Activated CD4-positive, alpha-beta memory T cell treated with anti-CD3 and anti-CD28 coated beads for 36 hours (primary cell): Measurements from ENCODE around the gene C8A. TPM values are rescaled to one million over a fixed set of nuclear protein-coding genes. Genes with fewer than 3 reads are reported as not detected.

Experiments used
- CTCF ChIA-PET: fragments of 350-600 bp; sonication (Branson Sonifier 250); formaldehyde crosslinking; loops from one replicate; lab custom pipeline; 2021; ENCODE audit warnings: antibody characterized with exemption, inconsistent platforms; lab: Charles Lee
- POLR2A ChIA-PET: fragments of 350-600 bp; sonication (Branson Sonifier 250); formaldehyde crosslinking; loops from one replicate; lab custom pipeline; 2021; ENCODE audit warnings: antibody characterized with exemption; lab: Charles Lee
- DNase-seq: peaks from one replicate; pipeline ENCODE4 v3.0.0-alpha.2; 2020
- H3K27ac Mint-ChIP-seq: one replicate; pipeline ENCODE4 v1.8.0; 2021; ENCODE audit warnings: mixed read lengths
- H3K27me3 Mint-ChIP-seq: one replicate; pipeline ENCODE4 v1.8.0; 2021; ENCODE audit warnings: mixed read lengths
- H3K36me3 Mint-ChIP-seq: one replicate; pipeline ENCODE4 v1.8.0; 2021; ENCODE audit warnings: mixed read lengths
- H3K4me1 Mint-ChIP-seq: one replicate; pipeline ENCODE4 v1.8.0; 2021; ENCODE audit warnings: low read depth, mixed read lengths
- H3K4me3 Mint-ChIP-seq: one replicate; pipeline ENCODE4 v1.8.0; 2021; ENCODE audit warnings: mild to moderate bottlenecking, mixed read lengths
- H3K9me3 Mint-ChIP-seq: one replicate; pipeline ENCODE4 v1.8.0; 2021; ENCODE audit warnings: mixed read lengths
- intact Hi-C: fragments of 100-400 bp; cut with micrococcal nuclease; formaldehyde crosslinking; loops from one replicate; pipeline ENCODE4 v1.15.1; 2023
- total RNA-seq, 2 experiments: library from RNA; stranded (reverse); gene quantifications; one replicate each; pipeline ENCODE4 v1.2.3, GENCODE V29; 2021

The C8A gene
- total RNA-seq, 2 experiments from 2014 or later = not detected

DNA sequence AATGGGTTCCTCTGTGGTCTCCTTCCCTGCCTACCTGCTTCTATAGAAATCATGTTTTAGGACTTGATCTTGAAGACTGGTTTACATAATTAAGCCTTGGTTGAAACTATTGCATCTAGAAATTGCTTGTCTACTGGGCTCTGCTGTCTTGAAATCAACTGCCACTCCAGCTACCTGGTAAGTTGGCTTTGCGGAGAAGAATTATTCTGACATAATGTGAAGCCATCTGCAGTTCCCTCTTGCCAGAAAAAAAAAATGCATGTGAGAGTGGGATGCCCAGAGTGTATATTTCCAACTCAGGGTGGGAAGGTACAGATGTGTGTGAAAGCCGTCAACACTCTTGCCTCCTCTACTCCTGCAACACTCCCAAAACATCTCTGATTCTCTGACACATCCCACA is 84.0 kb downstream of the C8A start:
- Mint-ChIP-seq H3K36me3 (no peaks in the 10 kb centered on the region), H3K27ac (no peak overlapping the region), H3K4me1 (no peaks in the 10 kb centered on the region), H3K4me3 (no peak overlapping the region), H3K9me3 (no peaks in the 10 kb centered on the region), H3K27me3 (peaks cover 6% of the 10 kb centered on the region)
- no peak for DNase-seq
- POLR2A ChIA-PET = no interaction called here
- CTCF ChIA-PET = no interaction called here
- intact Hi-C loops = no loop called here

DNA sequence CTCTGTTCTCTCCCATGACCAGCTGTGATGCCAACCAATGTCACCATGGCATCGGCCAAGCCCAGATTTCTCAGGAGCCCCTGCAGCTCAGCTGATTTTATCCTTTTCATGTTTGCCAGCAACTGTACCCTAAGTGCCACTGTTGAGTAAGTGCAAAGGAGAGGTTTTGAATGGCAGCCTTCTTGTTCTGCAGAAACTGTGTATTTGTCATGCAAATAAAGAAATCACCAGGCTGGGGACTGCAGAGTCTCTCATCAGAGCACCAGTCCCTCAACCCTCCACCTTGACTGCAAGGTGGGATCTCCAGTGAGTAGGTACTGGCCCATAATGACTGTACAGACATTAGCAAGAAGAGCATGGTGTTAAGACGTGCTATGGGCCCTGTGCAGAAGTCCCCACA is 84.6 kb downstream of the C8A start:
- intact Hi-C loops = no loop called here
- Mint-ChIP-seq H3K27me3 (peaks cover 6% of the 10 kb centered on the region), H3K27ac (no peak overlapping the region), H3K9me3 (no peaks in the 10 kb centered on the region), H3K4me3 (no peak overlapping the region), H3K4me1 (no peaks in the 10 kb centered on the region), H3K36me3 (no peaks in the 10 kb centered on the region)
- no peak for DNase-seq
- POLR2A ChIA-PET = no interaction called here
- CTCF ChIA-PET = no interaction called here

GRCh38 chr1:56940039-56940438 is 85.4 kb downstream of the C8A start:
- H3K9me3 Mint-ChIP-seq = no peaks in the 10 kb centered on the region
- POLR2A ChIA-PET = no interaction called here
- no peaks in the 10 kb centered on the region for H3K36me3 Mint-ChIP-seq
- intact Hi-C loops = no loop called here
- CTCF ChIA-PET = no interaction called here
- H3K4me3 Mint-ChIP-seq = no peak overlapping the region
- H3K4me1 Mint-ChIP-seq = no peaks in the 10 kb centered on the region
- no peak for DNase-seq
- H3K27ac Mint-ChIP-seq = no peak overlapping the region
- peaks cover 6% of the 10 kb centered on the region for H3K27me3 Mint-ChIP-seq

GRCh38 chr1:56948403-56949023 is 93.9 kb downstream of the C8A start:
- no peaks in the 10 kb centered on the region for H3K27me3 Mint-ChIP-seq
- no peaks in the 10 kb centered on the region for H3K36me3 Mint-ChIP-seq
- H3K9me3 Mint-ChIP-seq = no peaks in the 10 kb centered on the region
- no peak overlapping the region for H3K4me3 Mint-ChIP-seq
- ChIA-PET POLR2A (no interaction called here), CTCF (no interaction called here)
- intact Hi-C loops = no loop called here
- H3K4me1 Mint-ChIP-seq = no peaks in the 10 kb centered on the region
- H3K27ac Mint-ChIP-seq = no peak overlapping the region
- no peak for DNase-seq

DNA sequence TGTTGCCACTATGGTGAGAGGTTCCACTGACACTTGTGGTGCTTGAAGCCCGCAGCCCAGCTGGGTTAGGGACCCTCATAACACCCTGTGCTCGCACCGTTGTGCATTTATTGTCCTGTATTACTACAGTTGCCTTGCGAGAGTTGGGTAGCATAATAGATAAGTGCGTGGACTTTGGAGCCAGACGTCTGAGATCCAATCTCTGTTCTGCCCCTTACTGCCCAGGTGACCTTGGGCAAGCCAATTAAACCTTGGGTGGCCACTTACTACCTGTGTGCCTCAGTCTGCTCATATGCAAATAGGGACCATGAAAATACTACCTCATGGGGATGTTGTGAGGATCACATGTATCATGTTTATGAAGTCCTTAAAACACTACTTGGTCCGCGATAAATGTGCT is 97.9 kb downstream of the C8A start:
- Mint-ChIP-seq H3K27ac (no peak overlapping the region), H3K36me3 (no peaks in the 10 kb centered on the region), H3K27me3 (no peaks in the 10 kb centered on the region), H3K9me3 (no peaks in the 10 kb centered on the region), H3K4me3 (no peak overlapping the region), H3K4me1 (no peaks in the 10 kb centered on the region)
- intact Hi-C loops = no loop called here
- POLR2A ChIA-PET = no interaction called here
- CTCF ChIA-PET = interaction anchor here (0.6 kb wide), 1 partner anchor 945 kb away, joined by 4 read pairs; no protein-coding TSS in a partner anchor
- DNase-seq = no peak

GRCh38 chr1:56953386-56953785 is 98.8 kb downstream of the C8A start:
- Mint-ChIP-seq H3K4me3 (no peak overlapping the region), H3K9me3 (no peaks in the 10 kb centered on the region), H3K27me3 (no peaks in the 10 kb centered on the region), H3K4me1 (no peaks in the 10 kb centered on the region), H3K36me3 (no peaks in the 10 kb centered on the region), H3K27ac (no peak overlapping the region)
- CTCF ChIA-PET = no interaction called here
- DNase-seq = no peak
- POLR2A ChIA-PET = no interaction called here
- intact Hi-C loops = no loop called here

GRCh38 chr1:56954664-56955063 is 100.1 kb downstream of the C8A start:
- ChIA-PET POLR2A (no interaction called here), CTCF (no interaction called here)
- H3K4me3 Mint-ChIP-seq = no peak overlapping the region
- H3K27me3 Mint-ChIP-seq = no peaks in the 10 kb centered on the region
- intact Hi-C loops = no loop called here
- H3K4me1 Mint-ChIP-seq = no peaks in the 10 kb centered on the region
- H3K27ac Mint-ChIP-seq = no peak overlapping the region
- no peak for DNase-seq
- H3K36me3 Mint-ChIP-seq = no peaks in the 10 kb centered on the region
- no peaks in the 10 kb centered on the region for H3K9me3 Mint-ChIP-seq

- DNase-seq = no peak
- H3K36me3 Mint-ChIP-seq = no peaks in the 10 kb centered on the region
Observed at GRCh38 chr1:56957931-56958330, 103.3 kb downstream of the C8A start.

DNA sequence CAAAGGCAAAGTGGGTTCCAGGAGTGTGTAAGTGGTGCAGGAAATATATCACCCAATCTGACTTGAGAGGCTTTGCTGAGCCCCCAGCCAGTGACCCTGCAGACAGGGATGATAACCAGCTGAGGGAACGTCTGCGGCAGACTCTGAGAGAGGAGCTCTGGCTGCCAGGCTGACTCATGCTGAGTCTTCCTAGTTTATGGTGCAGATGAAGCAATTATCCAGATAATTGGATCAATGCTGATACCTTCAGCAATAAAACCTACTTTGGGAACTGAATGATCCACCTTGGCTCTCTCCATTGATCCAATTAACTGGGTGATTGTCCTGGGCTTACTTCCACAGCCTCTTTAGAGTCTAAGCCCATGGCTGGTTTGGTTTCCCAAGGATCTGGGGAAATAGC is 103.9 kb downstream of the C8A start:
- ChIA-PET POLR2A (no interaction called here), CTCF (no interaction called here)
- no peaks in the 10 kb centered on the region for H3K27me3 Mint-ChIP-seq
- intact Hi-C loops = no loop called here
- DNase-seq = no peak
- H3K9me3 Mint-ChIP-seq = no peaks in the 10 kb centered on the region
- no peaks in the 10 kb centered on the region for H3K4me1 Mint-ChIP-seq
- no peaks in the 10 kb centered on the region for H3K36me3 Mint-ChIP-seq
- H3K4me3 Mint-ChIP-seq = no peak overlapping the region
- H3K27ac Mint-ChIP-seq = no peak overlapping the region

More at GRCh38 chr1:56957931-56958330, 103.3 kb downstream of the C8A start:
- H3K27ac Mint-ChIP-seq = no peak overlapping the region
- ChIA-PET CTCF (no interaction called here), POLR2A (no interaction called here)
- H3K4me3 Mint-ChIP-seq = no peak overlapping the region
- H3K9me3 Mint-ChIP-seq = no peaks in the 10 kb centered on the region
- no peaks in the 10 kb centered on the region for H3K4me1 Mint-ChIP-seq
- H3K27me3 Mint-ChIP-seq = no peaks in the 10 kb centered on the region
- intact Hi-C loops = no loop called here

DNA sequence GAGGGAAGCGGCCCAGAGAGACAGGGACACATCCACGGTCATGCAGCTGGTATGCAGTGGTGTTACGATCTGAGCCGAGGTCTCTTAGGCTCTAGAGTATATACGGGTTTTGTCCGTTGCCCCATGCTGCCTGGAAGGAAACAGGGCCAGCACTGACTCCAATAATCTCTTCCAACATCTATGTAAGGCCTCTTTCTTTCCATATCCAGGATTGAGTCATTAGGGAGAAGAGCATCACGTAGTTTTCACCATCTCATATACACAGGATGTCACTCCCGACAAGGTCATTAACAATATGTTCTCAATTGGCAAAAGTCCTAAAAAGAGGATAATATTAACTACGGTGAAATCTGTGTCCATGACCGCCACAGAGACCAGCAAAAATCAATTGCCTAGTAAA is 106.8 kb downstream of the C8A start:
- POLR2A ChIA-PET = no interaction called here
- Mint-ChIP-seq H3K4me3 (no peak overlapping the region), H3K27me3 (no peaks in the 10 kb centered on the region), H3K27ac (no peak overlapping the region), H3K9me3 (no peaks in the 10 kb centered on the region), H3K4me1 (no peaks in the 10 kb centered on the region), H3K36me3 (no peaks in the 10 kb centered on the region)
- CTCF ChIA-PET = no interaction called here
- intact Hi-C loops = no loop called here
- DNase-seq = no peak

GRCh38 chr1:56963667-56964066 is 109.1 kb downstream of the C8A start:
- Mint-ChIP-seq H3K27ac (no peak overlapping the region), H3K27me3 (no peaks in the 10 kb centered on the region), H3K36me3 (no peaks in the 10 kb centered on the region), H3K9me3 (no peaks in the 10 kb centered on the region), H3K4me1 (no peaks in the 10 kb centered on the region), H3K4me3 (no peak overlapping the region)
- ChIA-PET CTCF (no interaction called here), POLR2A (no interaction called here)
- no peak for DNase-seq
- intact Hi-C loops = no loop called here

GRCh38 chr1:56964349-56965017 is 109.9 kb downstream of the C8A start:
- Mint-ChIP-seq H3K9me3 (no peaks in the 10 kb centered on the region), H3K36me3 (no peaks in the 10 kb centered on the region), H3K4me1 (no peaks in the 10 kb centered on the region), H3K4me3 (no peak overlapping the region), H3K27ac (no peak overlapping the region), H3K27me3 (no peaks in the 10 kb centered on the region)
- CTCF ChIA-PET = no interaction called here
- intact Hi-C loops = no loop called here
- POLR2A ChIA-PET = no interaction called here
- no peak for DNase-seq

- DNase-seq = no peak
- CTCF ChIA-PET = no interaction called here
- Mint-ChIP-seq H3K27me3 (no peaks in the 10 kb centered on the region), H3K27ac (no peak overlapping the region), H3K4me1 (no peaks in the 10 kb centered on the region), H3K4me3 (no peak overlapping the region), H3K9me3 (no peaks in the 10 kb centered on the region), H3K36me3 (no peaks in the 10 kb centered on the region)
- intact Hi-C loops = no loop called here
- POLR2A ChIA-PET = no interaction called here
Observed at GRCh38 chr1:56965191-56965590, 110.6 kb downstream of the C8A start.
